GM12878 (cell line): Measurements from ENCODE around the gene ATP2B1. TPM values are rescaled to one million over a fixed set of nuclear protein-coding genes. Genes with fewer than 3 reads are reported as not detected.

Experiments used
- ATAC-seq: fragments of 200-7000 bp; cut with Tn5 transposase; 3 replicates; pipeline ENCODE4 v1.9.1; 2020; ENCODE audit warnings: mild to moderate bottlenecking, moderate library complexity
- BruUV-seq: library from RNA; stranded (reverse); fragments of 400-500 nt; replicated peaks from 2 replicates; lab custom pipeline; 2021; lab: Mats Ljungman, UMichigan
- CTCF ChIA-PET: fragments of 300-600 bp; sonication (Branson Sonifier 250); formaldehyde crosslinking; extraction: SDS; loops from one replicate; lab custom pipeline; 2021; ENCODE audit warnings: inconsistent platforms; lab: Yijun Ruan, JAX
- POLR2A ChIA-PET: fragments of 350-600 bp; formaldehyde crosslinking; extraction: SDS; loops from one replicate; lab custom pipeline; 2021; ENCODE audit warnings: inconsistent platforms; lab: Charles Lee
- RAD21 ChIA-PET: fragments of 300-600 bp; sonication (Branson Sonifier 250); formaldehyde crosslinking; loops from one replicate; lab custom pipeline; 2023; ENCODE audit warnings: antibody characterized with exemption; ENCODE audit not compliant: unreplicated experiment; lab: Charles Lee
- SMC1A ChIA-PET: fragments of 300-600 bp; sonication (Branson Sonifier 250); formaldehyde crosslinking; loops from one replicate; lab custom pipeline; 2023; ENCODE audit not compliant: unreplicated experiment, uncharacterized antibody; lab: Charles Lee
- DNase-seq: peaks from one replicate; pipeline ENCODE4 v3.0.0-alpha.2; 2011; ENCODE audit warnings: low read depth, low spot score
- FAIRE-seq: peaks from 3 replicates; lab custom pipeline; 2011; peaks lifted over from hg19 to GRCh38; lab: Jason Lieb, UNC
- H2AFZ ChIP-seq: 2 replicates; pipeline ENCODE4 v1.6.0; 2011; ENCODE audit warnings: low read depth, low read length, control low read depth; ENCODE audit not compliant: control insufficient read depth
- H3K27ac ChIP-seq: 2 replicates; pipeline ENCODE4 v1.5.1; 2011; ENCODE audit warnings: control low read depth; ENCODE audit not compliant: control insufficient read depth, insufficient read depth
- H3K27me3 ChIP-seq, 2 experiments: replicated peaks in 1 of 2; 2 replicates each; pipeline versions ENCODE4 v1.6.0 to v1.6.1; 2011; ENCODE audit warnings: low read length in 1 of 2; ENCODE audit not compliant: control insufficient read depth in 2 of 2, insufficient read depth in 2 of 2
- H3K36me3 ChIP-seq, 2 experiments: 2 replicates each; pipeline ENCODE4 v1.5.1; 2011; ENCODE audit warnings: low read length in 1 of 2; ENCODE audit not compliant: control insufficient read depth in 2 of 2, insufficient read depth in 2 of 2
- H3K4me1 ChIP-seq: 2 replicates; pipeline ENCODE4 v1.6.1; 2011; ENCODE audit warnings: mild to moderate bottlenecking, low read length, moderate library complexity, mixed read lengths; ENCODE audit not compliant: control insufficient read depth, insufficient read depth
- H3K4me2 ChIP-seq: 2 replicates; pipeline ENCODE4 v1.6.0; 2011; ENCODE audit warnings: control low read depth; ENCODE audit not compliant: control insufficient read depth, insufficient read depth
- H3K4me3 ChIP-seq: fragments of 200-600 bp; sonication (generic); 2 replicates; pipeline ENCODE4 v1.5.1; 2016
- H3K79me2 ChIP-seq: 2 replicates; pipeline ENCODE4 v1.6.0; 2011; ENCODE audit warnings: low read length; ENCODE audit not compliant: control insufficient read depth, insufficient read depth
- H3K9ac ChIP-seq: 2 replicates; pipeline ENCODE4 v1.8.0; 2011; ENCODE audit warnings: low read length, control low read depth, mixed read lengths; ENCODE audit not compliant: control insufficient read depth, insufficient read depth
- H3K9me3 ChIP-seq: replicated peaks from 3 replicates; pipeline ENCODE4 v1.5.1; 2011; ENCODE audit warnings: mild to moderate bottlenecking, low read length; ENCODE audit not compliant: control insufficient read depth, insufficient read depth
- H4K20me1 ChIP-seq: 2 replicates; pipeline ENCODE4 v1.6.0; 2011; ENCODE audit not compliant: control insufficient read depth, insufficient read depth
- ATF7 ChIP-seq: fragments of 450-650 bp; IDR thresholded peaks from 2 replicates; pipeline ENCODE4 v1.6.1; 2016; ENCODE audit warnings: low read depth, mild to moderate bottlenecking
- CBFB ChIP-seq: IDR thresholded peaks from 2 replicates; pipeline ENCODE4 v1.6.1; 2016; ENCODE audit warnings: antibody characterized with exemption, low read depth
- CEBPB ChIP-seq, 2 experiments: fragments of 150-350 bp in 1 of 2; IDR thresholded peaks; 2 replicates each; pipeline ENCODE4 v1.6.1; 2012 to 2014; ENCODE audit warnings: low read depth in 2 of 2, low read length in 2 of 2, borderline replicate concordance in 1 of 2, inconsistent platforms in 1 of 2
- CREB1 ChIP-seq: IDR thresholded peaks from 2 replicates; pipeline ENCODE4 v1.6.1; 2012; ENCODE audit warnings: low read depth, mild to moderate bottlenecking, inconsistent platforms
- FOXM1 ChIP-seq: IDR thresholded peaks from 2 replicates; pipeline ENCODE4 v1.6.1; 2012; ENCODE audit warnings: low read depth, mild to moderate bottlenecking, inconsistent platforms, low read length, moderate library complexity
- IKZF2 ChIP-seq, 2 experiments: fragments of 450-650 bp; IDR thresholded peaks; 2 replicates each; pipeline ENCODE4 v1.6.1; 2017; ENCODE audit warnings: mild to moderate bottlenecking in 2 of 2, moderate library complexity in 2 of 2
- MLLT1 ChIP-seq: fragments of 450-650 bp; IDR thresholded peaks from 2 replicates; pipeline ENCODE4 v1.6.1; 2016; ENCODE audit warnings: mild to moderate bottlenecking
- MTA2 ChIP-seq: fragments of 450-650 bp; IDR thresholded peaks from 2 replicates; pipeline ENCODE4 v1.6.1; 2016; ENCODE audit warnings: low read depth, mild to moderate bottlenecking, moderate library complexity
- MYC ChIP-seq: IDR thresholded peaks from 2 replicates; pipeline ENCODE4 v1.6.1; 2011; ENCODE audit warnings: mild to moderate bottlenecking, low read length, moderate library complexity, inconsistent platforms; ENCODE audit not compliant: insufficient read depth, insufficient replicate concordance, insufficient read length, severe bottlenecking
- NBN ChIP-seq: fragments of 450-650 bp; IDR thresholded peaks from 2 replicates; pipeline ENCODE4 v1.6.1; 2016
- NFIC ChIP-seq: IDR thresholded peaks from 2 replicates; pipeline ENCODE4 v1.6.1; 2012; ENCODE audit warnings: low read depth, mild to moderate bottlenecking, inconsistent platforms, low read length, moderate library complexity
- POLR2AphosphoS2 ChIP-seq: IDR thresholded peaks from 2 replicates; pipeline ENCODE4 v1.6.1; 2011; ENCODE audit warnings: low read depth, mild to moderate bottlenecking, low read length, improper control_type of control experiment, moderate library complexity
- TARDBP ChIP-seq: IDR thresholded peaks from 2 replicates; pipeline ENCODE4 v1.6.1; 2016; ENCODE audit warnings: borderline replicate concordance
- ZBTB33 ChIP-seq: fragments of 450-650 bp; IDR thresholded peaks from 2 replicates; pipeline ENCODE4 v1.6.1; 2017; ENCODE audit warnings: mild to moderate bottlenecking
- ZNF384 ChIP-seq: IDR thresholded peaks from 2 replicates; pipeline ENCODE4 v1.6.1; 2012; ENCODE audit warnings: low read depth, mild to moderate bottlenecking, low read length, improper control_type of control experiment, borderline replicate concordance
- WGBS: methylation state at CpG from one replicate; pipeline ENCODE4 v1.1.6; 2016; ENCODE audit warnings: low lambda C conversion rate; ENCODE audit not compliant: insufficient replicate concordance, insufficient coverage; ENCODE audit errors: missing lambda C conversion rate; 5-methylcytosine and 5-hydroxymethylcytosine counted together
- in situ Hi-C: fragments of 300-500 bp; cut with MboI; formaldehyde crosslinking; loops from 9 replicates; pipeline ENCODE4 v1.14.3; 2018; ENCODE audit warnings: mixed read lengths
- intact Hi-C: fragments of 100-400 bp; cut with micrococcal nuclease; formaldehyde crosslinking; loops from one replicate; pipeline ENCODE4 v1.14.2; 2022; ENCODE audit not compliant: unreplicated experiment
- polyA plus RNA-seq, 11 experiments: library from polyadenylated mRNA; depleted of rRNA in 4 of 11; unstranded in 6 of 11; stranded (reverse) in 5 of 11; fragments of >200 nt; fragmentation: Nextera tagmentation in 4 of 11; fragmentation: Illumina TruSeq in 1 of 11; extraction: Ambion mirVana in 4 of 11; extraction: Trizol in 1 of 11; gene quantifications; 1 replicate in 1 of 11; 2 replicates in 10 of 11; pipeline versions ENCODE4 v1.2.1 to v1.2.3, GENCODE V29; 2011 to 2016; ENCODE audit warnings: inconsistent platforms in 2 of 11, missing spikeins in 2 of 11, low read depth in 1 of 11
- total RNA-seq, 4 experiments: library from RNA; depleted of rRNA in 3 of 4; stranded (reverse); fragments of >200 nt in 3 of 4; fragmentation: Illumina TruSeq in 1 of 4; extraction: Trizol in 1 of 4; gene quantifications; 2 replicates each; pipeline versions ENCODE4 v1.2.1 to v1.2.3, GENCODE V29; 2013 to 2021
- TF ChIP-seq, protein P1 (sequence below): IDR thresholded peaks from 2 replicates; pipeline ENCODE4 v1.6.1; 2012; ENCODE audit warnings: low read length, inconsistent platforms
- TF ChIP-seq, protein P2 (sequence below): fragments of 450-650 bp; IDR thresholded peaks from 2 replicates; pipeline ENCODE4 v1.6.1; 2017; ENCODE audit warnings: antibody characterized with exemption, mild to moderate bottlenecking, moderate library complexity

ATP2B1 gene
- total and polyA plus RNA-seq, 10 of the 15 experiments (the other 5 are each of a cell fraction or from before 2014, with no cell fraction given) = 15.9 to 67.8 (median 48.5) TPM

DNA sequence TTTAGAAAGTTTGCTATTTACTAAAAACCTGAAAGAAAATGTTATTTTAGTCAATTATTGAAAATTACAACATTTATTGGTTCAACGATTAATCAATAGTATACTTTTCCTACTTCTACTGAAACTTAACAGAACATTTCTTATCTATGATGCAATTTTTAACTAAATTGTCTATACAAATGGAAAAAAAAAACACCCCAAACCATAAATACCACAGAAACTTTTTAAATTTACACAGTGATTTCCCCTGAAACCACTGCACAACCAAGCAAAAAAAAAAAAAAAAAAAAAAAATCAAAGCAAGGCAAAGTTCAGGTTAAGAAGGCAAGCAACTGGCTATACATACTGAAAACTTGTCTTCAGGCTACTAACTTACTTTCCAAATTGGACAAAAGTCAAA lies 110.9 kb downstream of the ATP2B1 start:
- H3K79me2 ChIP-seq = no peaks in the 10 kb centered on the region
- no peaks in the 10 kb centered on the region for H3K4me1 ChIP-seq
- no peak overlapping the region for H2AFZ ChIP-seq
- peaks cover 0 to 2% of the 10 kb centered on the region in 2 experiments; a peak in 2 of 4 replicates for H3K36me3 ChIP-seq
- DNase-seq (peak; percentile 42), ATAC-seq (peak; percentile 77), FAIRE-seq (no peak)
- no peak overlapping the region for H3K4me3 ChIP-seq
- no peak overlapping the region for H3K4me2 ChIP-seq
- H3K27ac ChIP-seq = no peak overlapping the region
- intact Hi-C loops (no loop called here), in situ Hi-C loops (no loop called here)
- SMC1A ChIA-PET = interaction anchor here (0.7 to 1.8 kb wide), 16 partner anchors 10 to 412 kb away, joined by 3 to 9 read pairs (median 3); partner anchors contain the start of gene ATP2B1
- no peaks in the 10 kb centered on the region for H3K27me3 ChIP-seq
- no peaks in the 10 kb centered on the region for H4K20me1 ChIP-seq
- RAD21 ChIA-PET = no interaction called here
- H3K9ac ChIP-seq = no peak overlapping the region
- CTCF ChIA-PET = interaction anchor here (0.8 to 2.5 kb wide), 4 partner anchors 27 to 416 kb away, joined by 3 to 6 read pairs (median 3); no protein-coding TSS in a partner anchor
- no peaks in the 10 kb centered on the region for H3K9me3 ChIP-seq
- no TSS peak for BruUV-seq
- POLR2A ChIA-PET = interaction anchor here (0.6 to 0.7 kb wide), 2 partner anchors 15 to 28 kb away, joined by 4 to 6 read pairs; no protein-coding TSS in a partner anchor
- 0% methylated on average over 1 of the region's 1 CpG for WGBS
- peak in 1 of 2 experiments; percentile 53; a peak in 1 of 4 replicates for TF ChIP-seq CEBPB (IDR thresholded peaks at IDR 0.05; ENCODE audit: borderline replicate concordance in 1 of 2, low read depth in 2 of 2, low read length in 2 of 2)
- TF ChIP-seq NFIC = peak; percentile 94
- TF ChIP-seq CBFB = peak; percentile 76
- TF ChIP-seq POLR2AphosphoS2 = no peak
- no peak for TF ChIP-seq NBN
- peak; percentile 65; the same call in 1 of the 2 replicates for TF ChIP-seq FOXM1
- TF ChIP-seq IKZF2 (IDR thresholded peaks at IDR 0.05) = 0 out of 4 replicates have a peak, but pooled peaks of 1 of the 2 experiments have one; percentile 20
- TF ChIP-seq TARDBP = no peak
- TF ChIP-seq MYC = no peak
- TF ChIP-seq, protein P1, sequence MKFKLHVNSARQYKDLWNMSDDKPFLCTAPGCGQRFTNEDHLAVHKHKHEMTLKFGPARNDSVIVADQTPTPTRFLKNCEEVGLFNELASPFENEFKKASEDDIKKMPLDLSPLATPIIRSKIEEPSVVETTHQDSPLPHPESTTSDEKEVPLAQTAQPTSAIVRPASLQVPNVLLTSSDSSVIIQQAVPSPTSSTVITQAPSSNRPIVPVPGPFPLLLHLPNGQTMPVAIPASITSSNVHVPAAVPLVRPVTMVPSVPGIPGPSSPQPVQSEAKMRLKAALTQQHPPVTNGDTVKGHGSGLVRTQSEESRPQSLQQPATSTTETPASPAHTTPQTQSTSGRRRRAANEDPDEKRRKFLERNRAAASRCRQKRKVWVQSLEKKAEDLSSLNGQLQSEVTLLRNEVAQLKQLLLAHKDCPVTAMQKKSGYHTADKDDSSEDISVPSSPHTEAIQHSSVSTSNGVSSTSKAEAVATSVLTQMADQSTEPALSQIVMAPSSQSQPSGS = peak; percentile 68; the same call in 1 of the 2 replicates
- TF ChIP-seq ZNF384 = peak; percentile 95
- peak; percentile 59; the same call in 1 of the 2 replicates for TF ChIP-seq MLLT1
- peak; percentile 77 for TF ChIP-seq ATF7
- TF ChIP-seq CREB1 = 0 out of 2 replicates have a peak, but pooled peaks have one; percentile 1
- TF ChIP-seq ZBTB33 = no peak
- TF ChIP-seq MTA2 = peak; percentile 35; the same call in 1 of the 2 replicates
- TF ChIP-seq, protein P2, sequence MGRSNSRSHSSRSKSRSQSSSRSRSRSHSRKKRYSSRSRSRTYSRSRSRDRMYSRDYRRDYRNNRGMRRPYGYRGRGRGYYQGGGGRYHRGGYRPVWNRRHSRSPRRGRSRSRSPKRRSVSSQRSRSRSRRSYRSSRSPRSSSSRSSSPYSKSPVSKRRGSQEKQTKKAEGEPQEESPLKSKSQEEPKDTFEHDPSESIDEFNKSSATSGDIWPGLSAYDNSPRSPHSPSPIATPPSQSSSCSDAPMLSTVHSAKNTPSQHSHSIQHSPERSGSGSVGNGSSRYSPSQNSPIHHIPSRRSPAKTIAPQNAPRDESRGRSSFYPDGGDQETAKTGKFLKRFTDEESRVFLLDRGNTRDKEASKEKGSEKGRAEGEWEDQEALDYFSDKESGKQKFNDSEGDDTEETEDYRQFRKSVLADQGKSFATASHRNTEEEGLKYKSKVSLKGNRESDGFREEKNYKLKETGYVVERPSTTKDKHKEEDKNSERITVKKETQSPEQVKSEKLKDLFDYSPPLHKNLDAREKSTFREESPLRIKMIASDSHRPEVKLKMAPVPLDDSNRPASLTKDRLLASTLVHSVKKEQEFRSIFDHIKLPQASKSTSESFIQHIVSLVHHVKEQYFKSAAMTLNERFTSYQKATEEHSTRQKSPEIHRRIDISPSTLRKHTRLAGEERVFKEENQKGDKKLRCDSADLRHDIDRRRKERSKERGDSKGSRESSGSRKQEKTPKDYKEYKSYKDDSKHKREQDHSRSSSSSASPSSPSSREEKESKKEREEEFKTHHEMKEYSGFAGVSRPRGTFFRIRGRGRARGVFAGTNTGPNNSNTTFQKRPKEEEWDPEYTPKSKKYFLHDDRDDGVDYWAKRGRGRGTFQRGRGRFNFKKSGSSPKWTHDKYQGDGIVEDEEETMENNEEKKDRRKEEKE = no peak
